ENCODE measurements around the gene MARCHF9.

MARCHF9 gene

DNA sequence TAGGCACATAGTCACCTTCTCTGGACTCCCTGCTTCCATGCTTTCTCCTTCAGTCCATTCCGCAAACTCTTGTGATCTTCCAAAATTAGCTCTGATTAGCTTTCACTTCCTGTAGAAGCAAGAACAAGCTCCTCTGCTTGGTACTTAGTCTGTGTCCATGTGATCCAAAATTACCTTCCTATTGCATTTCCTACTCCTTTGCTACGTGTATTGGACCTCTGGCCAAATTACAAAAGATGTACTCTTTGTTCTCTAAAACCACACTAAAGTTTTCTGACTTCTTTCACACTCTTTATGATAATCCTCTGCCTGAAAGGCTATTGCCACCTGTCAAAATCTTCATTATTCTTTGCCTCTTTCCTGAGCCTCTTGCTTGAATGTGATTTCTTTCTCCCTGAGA lies 26.9 kb downstream of the MARCHF9 start:
- no peak for FAIRE-seq
- DNase-seq (ENCODE audit: extremely low spot score, insufficient read length, low read depth): no peak

DNA sequence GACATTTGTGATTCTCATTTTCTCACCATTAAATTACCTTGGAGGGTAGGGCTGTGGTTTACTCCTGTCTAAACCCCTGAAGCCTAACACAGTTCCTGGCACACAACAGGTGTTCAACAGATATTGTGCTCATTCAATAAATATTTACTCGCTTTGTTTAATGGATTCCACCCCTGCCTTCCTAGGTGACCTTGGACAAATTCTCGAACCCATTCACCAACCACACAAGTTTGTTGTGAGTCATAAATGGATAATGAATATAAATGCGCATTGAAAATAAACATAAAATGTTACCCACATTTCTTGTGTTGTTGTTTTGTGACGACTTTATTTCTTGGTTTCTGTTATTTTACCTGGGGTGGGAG lies 27.3 kb downstream of the MARCHF9 start:
- DNase-seq (ENCODE audit: extremely low spot score, insufficient read length, low read depth): no peak
- FAIRE-seq: no peak

DNA sequence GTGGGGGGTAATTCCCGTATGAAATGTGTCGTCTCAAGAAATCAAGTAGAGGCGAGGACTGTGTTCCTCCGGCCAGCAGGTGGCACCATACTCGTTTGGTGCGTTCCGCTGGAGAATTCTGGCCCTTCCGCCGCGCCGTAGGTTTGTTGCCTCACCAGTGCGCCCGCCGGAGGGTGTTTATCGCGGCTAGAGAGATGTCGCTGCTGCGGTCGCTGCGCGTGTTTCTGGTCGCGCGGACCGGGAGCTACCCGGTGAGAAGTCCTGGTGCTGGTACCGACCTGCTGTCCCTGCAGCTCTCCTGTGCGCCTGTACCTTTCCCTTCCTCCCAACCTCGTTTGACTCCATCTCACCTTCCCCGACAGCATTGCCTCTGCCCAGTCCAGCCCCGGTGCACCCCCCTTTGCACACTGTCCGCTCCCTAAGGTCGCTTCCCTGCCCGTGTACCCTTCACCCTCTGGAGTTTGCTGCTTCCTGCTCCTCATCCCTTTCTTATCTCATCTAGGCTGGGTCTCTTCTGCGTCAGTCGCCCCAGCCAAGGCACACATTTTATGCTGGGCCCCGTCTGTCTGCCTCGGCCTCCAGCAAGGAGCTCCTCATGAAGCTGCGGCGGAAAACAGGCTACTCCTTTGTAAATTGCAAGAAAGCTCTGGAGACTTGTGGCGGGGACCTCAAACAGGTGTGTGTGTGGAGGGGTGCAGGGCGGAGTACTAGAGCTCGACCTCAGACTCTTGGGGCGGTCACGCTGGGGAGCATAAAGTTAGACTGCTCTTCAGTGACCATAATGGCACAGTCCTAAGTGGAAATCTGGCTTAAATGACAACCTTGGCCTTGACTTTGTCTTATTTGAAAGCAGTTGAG lies 27.9 kb downstream of the MARCHF9 start, which contains the start of gene TSFM:
Gene TSFM (plus strand): TSS at position 180 of the 858 bp plus-strand sequence. CDS start 15 bp downstream, at position 195.
- FAIRE-seq: peak; percentile 92
- peak; percentile 85 for DNase-seq (ENCODE audit: extremely low spot score, insufficient read length, low read depth)

DNA sequence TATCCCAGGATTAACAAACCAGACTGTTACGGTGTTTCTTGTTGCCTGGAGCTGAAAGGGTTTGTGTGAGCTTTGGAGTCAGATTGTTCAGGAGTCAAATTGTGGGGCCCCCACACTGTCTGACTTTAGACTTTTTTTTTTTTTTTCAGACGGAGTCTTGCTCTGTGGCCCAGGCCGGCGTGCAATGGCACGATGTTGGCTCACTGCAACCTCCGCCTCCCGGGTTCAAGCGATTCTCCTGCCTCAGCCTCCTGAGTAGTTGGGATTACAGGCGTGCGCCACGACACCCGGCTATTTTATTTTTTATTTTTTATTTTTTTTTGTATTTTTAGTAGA lies 28.5 kb downstream of the MARCHF9 start:
- FAIRE-seq: no peak

DNA sequence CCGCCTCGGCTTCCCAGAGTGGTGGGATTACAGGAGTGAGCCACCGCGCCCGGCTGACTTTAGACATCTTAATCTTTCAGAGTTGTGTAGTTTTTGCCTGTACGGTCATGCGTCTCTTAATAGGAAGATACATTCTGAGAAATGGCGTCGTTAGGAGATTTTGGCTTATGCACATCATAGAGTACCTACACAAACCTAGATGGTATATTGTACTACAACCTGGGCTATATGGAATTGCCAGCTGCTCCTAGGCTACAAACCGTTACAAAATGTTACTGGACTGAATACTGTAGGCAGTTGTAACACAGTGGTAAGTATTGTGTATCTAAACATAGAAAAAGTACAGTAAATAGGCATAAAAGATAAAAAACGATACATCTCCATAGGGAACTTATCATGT lies 29.0 kb downstream of the MARCHF9 start:
- FAIRE-seq (no peak), DNase-seq (ENCODE audit: extremely low spot score, insufficient read length, low read depth) (no peak)

More for the DNA sequence above, 28.5 kb downstream of the MARCHF9 start:
- DNase-seq (ENCODE audit: extremely low spot score, insufficient read length, low read depth): no peak

DNA sequence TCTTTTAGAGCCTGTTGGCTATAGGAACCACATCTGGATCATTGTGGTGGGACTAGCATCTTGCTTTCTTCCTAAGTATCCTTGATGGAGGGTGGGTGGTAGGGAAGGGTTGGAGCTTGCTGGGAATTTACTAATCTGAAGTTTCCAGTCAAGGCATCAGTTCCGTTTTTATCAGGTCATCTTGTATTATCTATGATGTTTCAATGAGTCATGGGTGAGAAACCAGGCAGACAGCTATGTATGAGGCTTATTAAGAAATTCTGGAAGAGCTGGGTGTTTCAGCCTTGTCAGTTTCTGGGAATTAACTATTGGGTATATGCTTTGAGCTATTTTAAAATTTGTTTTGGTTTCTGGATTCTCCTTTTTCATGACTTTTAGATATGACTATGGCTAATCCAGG lies 39.0 kb downstream of the MARCHF9 start:
- DNase-seq (ENCODE audit: extremely low spot score, insufficient read length, low read depth) (no peak), FAIRE-seq (no peak)

DNA sequence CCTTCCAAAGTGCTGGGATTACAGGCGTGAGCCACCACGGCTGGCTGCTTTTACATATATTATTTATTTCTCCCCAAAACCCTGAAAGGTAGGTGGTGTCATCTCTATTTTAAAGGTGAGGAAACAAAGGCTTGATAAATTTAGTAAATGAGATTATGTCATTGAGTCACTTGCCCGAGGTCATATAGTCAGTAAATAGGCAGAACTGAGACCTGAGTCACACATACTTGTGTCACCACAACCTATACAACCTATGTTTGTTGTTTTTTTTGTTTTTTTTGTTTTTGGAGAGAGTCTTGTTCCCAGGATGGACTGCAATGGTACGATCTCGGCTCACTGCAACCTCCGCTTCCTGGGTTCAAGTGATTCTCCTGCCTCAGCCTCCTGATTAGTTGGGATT lies 40.5 kb downstream of the MARCHF9 start:
- no peak for DNase-seq (ENCODE audit: extremely low spot score, insufficient read length, low read depth)
- no peak for FAIRE-seq

DNA sequence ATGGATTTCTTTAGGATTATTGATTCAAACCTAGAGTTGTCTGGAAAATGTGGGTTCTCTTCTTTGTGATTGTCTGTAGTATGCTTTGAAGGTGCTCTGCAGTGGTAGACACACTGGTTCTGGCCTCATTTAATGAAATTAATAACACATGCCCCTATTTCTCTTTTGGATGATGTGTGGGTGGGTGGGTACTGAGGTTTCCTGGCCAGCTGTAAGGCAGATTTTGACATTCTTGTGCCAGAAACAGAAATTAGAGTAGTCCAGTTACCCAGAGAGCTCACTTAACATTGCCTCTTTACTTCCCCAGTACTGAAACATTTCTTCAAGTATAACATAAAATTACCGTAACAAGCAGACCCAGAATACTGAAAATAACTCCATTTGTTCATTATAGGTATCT lies 42.1 kb downstream of the MARCHF9 start:
- FAIRE-seq (no peak), DNase-seq (ENCODE audit: extremely low spot score, insufficient read length, low read depth) (no peak)

DNA sequence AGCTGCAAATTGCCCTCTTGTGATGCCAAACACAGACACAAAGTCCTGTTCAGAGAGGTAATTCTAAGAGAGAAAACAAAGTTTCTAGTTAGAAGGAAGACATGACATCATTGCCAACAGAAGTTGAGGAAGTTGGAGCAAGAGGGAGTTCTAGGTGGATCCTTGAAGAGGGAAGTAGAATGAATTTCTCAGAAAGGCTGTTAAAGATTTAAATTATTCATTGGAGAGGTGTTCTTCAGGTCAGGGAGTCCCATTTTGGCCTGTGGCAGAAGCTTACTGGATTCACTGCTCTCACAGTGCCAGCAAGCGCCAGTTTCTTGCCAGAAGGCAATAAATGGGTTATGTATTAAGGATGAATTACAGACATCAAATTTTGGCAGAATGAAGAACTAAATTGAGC lies 43.0 kb downstream of the MARCHF9 start:
- no peak for DNase-seq (ENCODE audit: extremely low spot score, insufficient read length, low read depth)

DNA sequence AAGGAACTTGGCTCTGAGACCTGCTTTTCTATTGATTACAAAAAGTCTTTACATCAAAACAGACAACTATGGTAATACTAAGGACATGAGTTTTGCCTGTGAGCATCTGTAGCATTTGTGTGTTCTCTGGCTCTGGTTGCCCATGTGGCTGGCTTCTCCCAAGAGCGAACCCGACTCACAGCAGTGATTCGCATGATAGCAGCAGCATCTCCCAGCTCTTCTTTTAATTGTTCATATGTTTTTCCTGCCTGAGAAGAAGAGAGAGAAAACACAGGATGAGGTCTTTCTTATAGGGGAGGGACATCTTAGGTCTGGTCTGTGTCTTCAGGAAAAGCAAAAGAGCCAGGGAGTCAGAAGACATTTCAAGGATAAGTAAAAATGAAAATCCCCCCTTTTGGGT lies 46.1 kb downstream of the MARCHF9 start:
- FAIRE-seq: no peak
- DNase-seq (ENCODE audit: extremely low spot score, insufficient read length, low read depth): no peak

More for the DNA sequence above, 43.0 kb downstream of the MARCHF9 start:
- no peak for FAIRE-seq

DNA sequence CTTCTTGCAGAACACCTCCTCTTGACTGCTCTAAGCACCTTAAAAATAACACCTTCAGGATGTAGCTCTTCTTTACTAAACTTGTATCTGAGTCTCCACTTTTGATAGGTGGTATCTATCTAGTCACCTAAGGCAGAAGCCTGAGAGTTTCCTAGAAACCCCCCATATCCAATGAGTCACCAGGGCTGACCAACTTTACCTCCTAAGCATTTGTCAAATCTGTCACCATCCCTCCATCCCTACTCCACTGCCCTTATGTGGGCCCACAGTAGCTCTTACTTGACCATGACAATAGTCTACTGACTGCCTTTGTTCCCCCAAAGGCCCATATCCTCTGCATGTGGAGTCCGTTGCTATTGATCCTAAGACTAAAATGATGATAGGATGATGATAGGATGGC lies 47.7 kb downstream of the MARCHF9 start:
- DNase-seq (ENCODE audit: extremely low spot score, insufficient read length, low read depth): no peak
- no peak for FAIRE-seq

DNA sequence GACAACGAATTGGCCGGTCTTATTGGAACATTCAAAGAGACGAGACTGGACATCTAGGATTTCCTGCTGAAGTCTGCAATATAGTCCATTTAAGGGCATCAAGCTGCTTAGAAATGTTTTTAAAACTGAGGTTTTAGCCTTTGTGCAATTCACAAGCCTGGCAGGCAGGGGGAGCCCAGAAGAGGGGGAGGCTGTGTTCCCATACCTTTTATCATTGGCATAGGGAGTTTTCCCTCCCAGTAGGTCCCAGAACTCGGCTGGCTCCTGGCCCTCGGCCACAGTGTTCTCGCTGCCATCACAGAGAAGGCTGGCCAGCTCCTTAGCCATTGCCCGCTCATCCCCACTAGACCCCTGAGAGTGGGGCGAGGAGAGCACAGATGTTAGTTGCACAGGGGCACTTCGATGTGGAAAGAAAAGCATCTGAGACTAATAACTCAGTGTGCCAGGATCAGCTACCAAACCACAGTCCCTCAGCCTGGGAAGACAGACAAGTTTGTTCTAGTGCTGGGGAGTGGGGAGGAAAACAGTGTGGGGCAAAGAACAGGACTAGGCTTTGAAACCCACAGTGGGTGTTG lies 48.5 kb downstream of the MARCHF9 start:
- DNase-seq (ENCODE audit: extremely low spot score, insufficient read length, low read depth) (no peak), FAIRE-seq (no peak)

DNA sequence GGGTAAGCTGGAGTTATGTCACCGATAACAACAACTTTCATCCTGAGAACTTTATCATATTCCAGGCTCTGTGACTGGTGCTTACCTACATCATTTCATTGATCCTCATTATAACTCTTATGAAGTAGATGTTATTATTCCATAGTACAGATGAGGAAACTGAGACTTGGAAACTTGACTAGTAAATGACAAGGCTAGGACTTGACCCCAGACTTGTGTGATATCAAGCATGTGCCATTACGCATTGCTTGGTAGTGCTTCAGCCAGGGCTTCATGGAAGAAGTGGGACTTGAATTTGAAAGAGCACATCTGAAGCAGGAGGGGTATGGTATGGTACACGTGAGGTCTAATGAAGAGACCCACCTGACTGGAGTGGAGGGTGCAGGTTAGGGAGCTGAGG lies 51.8 kb downstream of the MARCHF9 start:
- no peak for DNase-seq (ENCODE audit: extremely low spot score, insufficient read length, low read depth)
- no peak for FAIRE-seq

DNA sequence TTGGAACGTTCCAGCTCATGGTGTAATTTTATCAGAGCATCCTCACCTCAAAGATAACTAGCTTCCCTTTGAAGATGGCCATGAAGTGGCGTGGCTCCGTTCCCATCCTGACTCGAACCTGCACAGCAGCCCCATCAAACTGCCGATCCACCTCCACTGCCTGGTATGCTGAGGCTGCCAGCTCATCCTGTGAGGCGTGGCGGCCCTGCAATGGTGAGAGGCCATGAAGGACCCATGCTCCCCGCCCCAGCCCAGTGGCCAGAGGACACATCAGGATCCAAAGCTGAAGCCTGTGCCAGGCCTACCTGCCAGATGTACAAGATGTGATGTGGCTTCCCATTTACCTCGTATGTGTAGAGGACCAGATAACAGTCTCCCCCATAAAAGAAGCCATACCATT lies 52.4 kb downstream of the MARCHF9 start:
- DNase-seq (ENCODE audit: extremely low spot score, insufficient read length, low read depth) (no peak), FAIRE-seq (no peak)

DNA sequence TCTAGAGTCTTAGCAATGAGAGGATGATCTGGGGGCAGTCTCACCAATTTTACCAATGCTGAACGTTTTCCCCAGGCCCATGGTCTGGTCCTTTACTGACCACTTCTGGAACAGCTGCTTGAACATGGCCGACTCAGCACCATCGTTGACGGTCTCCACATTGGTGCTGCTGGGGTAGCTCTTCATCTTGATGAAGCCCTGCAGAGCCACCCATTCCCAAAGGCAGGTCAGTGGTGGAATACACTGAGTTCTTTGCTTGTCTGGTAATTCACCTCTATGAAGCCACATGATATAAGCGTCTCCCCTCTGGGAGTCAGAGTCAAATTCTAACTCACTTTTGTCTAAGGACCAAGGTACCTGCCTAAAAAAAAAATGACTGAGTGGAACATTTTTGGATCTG lies 53.4 kb downstream of the MARCHF9 start:
- FAIRE-seq (no peak), DNase-seq (ENCODE audit: extremely low spot score, insufficient read length, low read depth) (no peak)

DNA sequence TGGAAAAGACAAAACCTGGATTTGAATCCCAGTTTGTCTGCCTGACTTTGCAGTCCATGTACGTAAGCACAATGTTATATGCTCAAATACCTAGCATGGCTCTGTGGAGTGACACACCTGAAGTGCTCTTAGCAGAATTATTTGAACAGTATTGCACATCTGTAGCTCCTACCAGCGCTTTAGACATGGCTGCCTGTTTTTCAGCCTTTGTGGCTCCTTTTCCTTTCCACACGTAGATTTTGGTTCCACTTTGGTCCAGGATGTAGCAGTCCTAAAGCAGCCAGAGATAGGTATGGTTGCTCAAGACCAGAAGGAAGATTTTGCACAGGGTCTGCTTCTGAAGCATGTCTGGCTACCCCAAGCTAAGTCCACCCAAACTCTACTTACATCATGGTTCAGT lies 54.5 kb downstream of the MARCHF9 start:
- FAIRE-seq: no peak
- no peak for DNase-seq (ENCODE audit: extremely low spot score, insufficient read length, low read depth)

Measured in GM18507 (cell line).